Left colon (tissue), 2 donors: ENCODE measurements around the gene CLCA1. TPM values are rescaled to one million over a fixed set of nuclear protein-coding genes. Genes with fewer than 3 reads are reported as not detected.

Source experiments
- ATAC-seq: fragments of 200-7000 bp; cut with Tn5 transposase; one replicate; pipeline ENCODE4 v1.9.1; 2020; ENCODE audit warnings: mild to moderate bottlenecking, moderate library complexity
- DNase-seq, 2 donors: peaks; one replicate each; pipeline ENCODE4 v3.0.0-alpha.2; 2020
- intact Hi-C, 2 donors: fragments of 100-400 bp; cut with DNase I in 1 of 2; cut with micrococcal nuclease in 1 of 2; formaldehyde crosslinking; loops; one replicate each; pipeline versions ENCODE4 v1.11.2 to v1.14.0; 2022; cut with DNase I, micrococcal nuclease
- total RNA-seq, 2 donors: library from RNA; stranded (reverse); fragmentation: NEBNext Ultra II Directional; extraction: Animal tissue kit (Norgen Biotek cat#: 25700); gene quantifications; one replicate each; pipeline ENCODE4 v1.2.1, GENCODE V29; 2021
- donor health status: DM: no; HTN: no; CAD: no.
- donor health status: DM: yes; HTN: yes; CAD: no.

CLCA1 gene
- total RNA-seq, 2 donors from 2014 or later = 848 to 970 TPM

- no peak for ATAC-seq
- intact Hi-C loops = no loop called here
- no peak for DNase-seq
Measured at GRCh38 chr1:86455073-86455472, 13.7 kb upstream of the CLCA1 start.

GRCh38 chr1:86460998-86461397 lies 7.7 kb upstream of the CLCA1 start:
- intact Hi-C loops = no loop called here
- ATAC-seq (peak; percentile 95), DNase-seq (peak; percentile 9 to 31)

GRCh38 chr1:86461482-86461881 lies 7.2 kb upstream of the CLCA1 start:
- no peak for ATAC-seq
- no peak for DNase-seq
- intact Hi-C loops = no loop called here

GRCh38 chr1:86464819-86465218 lies 3.9 kb upstream of the CLCA1 start:
- intact Hi-C loops = no loop called here
- ATAC-seq = no peak
- no peak for DNase-seq

GRCh38 chr1:86466109-86466844 lies 2.5 kb upstream of the CLCA1 start:
- intact Hi-C loops = no loop called here
- DNase-seq (no peak), ATAC-seq (peak; percentile 48)

- intact Hi-C loops = no loop called here
- ATAC-seq = peak; percentile 46
- DNase-seq = no peak
Measured at GRCh38 chr1:86466986-86467385, 1.7 kb upstream of the CLCA1 start.

GRCh38 chr1:86470859-86471258 lies 2.1 kb downstream of the CLCA1 start:
- ATAC-seq (no peak), DNase-seq (no peak)
- intact Hi-C loops = loop anchor here in 1 of 2 donors (5.0 kb wide), 2 partner anchors 36 to 216 kb away; no protein-coding TSS in a partner anchor

GRCh38 chr1:86471291-86471690 lies 2.6 kb downstream of the CLCA1 start:
- intact Hi-C loops = loop anchor here in 1 of 2 donors (5.0 kb wide), 2 partner anchors 36 to 216 kb away; no protein-coding TSS in a partner anchor
- ATAC-seq (no peak), DNase-seq (no peak)

GRCh38 chr1:86472152-86472551 lies 3.4 kb downstream of the CLCA1 start:
- intact Hi-C loops = loop anchor here in 1 of 2 donors (5.0 kb wide), 2 partner anchors 35 to 215 kb away; no protein-coding TSS in a partner anchor
- DNase-seq (no peak), ATAC-seq (peak; percentile 25)

GRCh38 chr1:86472767-86473166 lies 4.0 kb downstream of the CLCA1 start:
- ATAC-seq = no peak
- intact Hi-C loops = loop anchor here in 1 of 2 donors (5.0 kb wide), 2 partner anchors 35 to 215 kb away; no protein-coding TSS in a partner anchor
- DNase-seq = no peak

GRCh38 chr1:86477256-86477655 lies 8.5 kb downstream of the CLCA1 start:
- intact Hi-C loops = no loop called here
- no peak for ATAC-seq

GRCh38 chr1:86477682-86478081 lies 9.0 kb downstream of the CLCA1 start:
- intact Hi-C loops = no loop called here
- ATAC-seq = no peak
- DNase-seq = no peak

More at GRCh38 chr1:86477256-86477655, 8.5 kb downstream of the CLCA1 start:
- DNase-seq = no peak

GRCh38 chr1:86478416-86479156 lies 9.9 kb downstream of the CLCA1 start:
- no peak for ATAC-seq
- DNase-seq = no peak
- intact Hi-C loops = no loop called here

- intact Hi-C loops = no loop called here
- ATAC-seq = peak; percentile 22
- DNase-seq = no peak
Measured at GRCh38 chr1:86481966-86482365, 13.2 kb downstream of the CLCA1 start.

- no peak for ATAC-seq
- intact Hi-C loops = no loop called here
- DNase-seq = no peak
Measured at GRCh38 chr1:86487131-86487810, 18.5 kb downstream of the CLCA1 start.

GRCh38 chr1:86487811-86488141 lies 19.0 kb downstream of the CLCA1 start:
- ATAC-seq (no peak), DNase-seq (no peak)
- intact Hi-C loops = no loop called here

GRCh38 chr1:86489242-86489878 lies 20.6 kb downstream of the CLCA1 start:
- ATAC-seq (peak; percentile 68), DNase-seq (peak in 1 of 2 donors; percentile 48)
- intact Hi-C loops = no loop called here

- ATAC-seq (no peak), DNase-seq (no peak)
- intact Hi-C loops = no loop called here
Measured at GRCh38 chr1:86491171-86491950, 22.6 kb downstream of the CLCA1 start.
